ENCODE measurements around the gene CIDEA.

The CIDEA gene

DNA sequence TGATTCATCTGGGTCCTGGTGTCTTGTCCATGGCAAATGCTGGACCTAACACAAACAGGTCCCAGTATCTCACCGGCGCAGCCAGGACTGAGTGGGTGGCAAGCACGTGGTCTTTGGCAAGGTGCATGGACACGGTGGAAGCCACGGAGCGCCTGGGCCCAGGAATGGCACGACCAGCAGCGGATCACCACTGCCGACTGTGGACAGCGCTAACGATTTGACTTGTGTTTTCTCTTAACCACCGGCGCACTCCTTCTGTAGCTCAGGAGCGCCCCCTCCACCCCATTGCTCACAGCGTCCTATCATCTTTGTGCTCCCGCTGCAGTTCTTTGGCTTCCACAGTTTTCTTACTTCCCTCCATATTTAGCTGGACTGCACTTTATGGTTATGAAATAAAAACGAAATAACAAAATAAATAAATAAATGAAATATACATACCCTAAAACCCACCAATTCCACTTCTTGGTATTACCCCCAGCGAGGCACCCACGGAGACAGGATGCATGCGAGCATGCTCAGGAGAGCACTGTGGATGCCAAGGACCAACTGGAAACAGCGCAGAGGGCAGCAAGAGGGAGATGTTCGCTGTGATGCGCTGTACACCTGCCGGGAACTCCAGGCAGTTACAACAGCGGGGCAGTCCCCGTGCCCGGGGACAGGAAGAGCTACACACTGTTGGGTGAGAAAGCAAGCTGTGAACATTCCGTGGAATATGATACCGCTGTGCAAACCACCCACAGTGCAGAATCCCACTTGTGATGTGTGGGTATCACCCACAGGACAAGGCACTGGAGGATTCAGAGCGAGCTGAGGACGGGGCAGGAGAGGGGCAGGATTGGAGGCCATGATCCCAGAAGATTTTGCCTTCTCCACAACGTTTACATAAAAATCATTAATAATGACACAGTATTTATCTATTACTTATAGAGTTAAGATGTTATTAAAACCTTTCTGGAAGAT, 7.0 kb upstream of the CIDEA start:
- Histone ChIP-seq H3K4me3 (ENCODE audit: low read depth in 1 of 2, low read length in 1 of 2) (no peak overlapping the region), H3K4me1 (ENCODE audit: control insufficient read depth in 1 of 2, insufficient read depth in 1 of 2, low read depth in 1 of 2, low read length in 1 of 2) (no peaks in the 10 kb centered on the region), H3K9me3 (no peaks in the 10 kb centered on the region), H3K27ac (no peak overlapping the region), H3K27me3 (peaks cover 60% of the 10 kb centered on the region), H3K36me3 (no peaks in the 10 kb centered on the region)
- TF ChIP-seq, protein P1, sequence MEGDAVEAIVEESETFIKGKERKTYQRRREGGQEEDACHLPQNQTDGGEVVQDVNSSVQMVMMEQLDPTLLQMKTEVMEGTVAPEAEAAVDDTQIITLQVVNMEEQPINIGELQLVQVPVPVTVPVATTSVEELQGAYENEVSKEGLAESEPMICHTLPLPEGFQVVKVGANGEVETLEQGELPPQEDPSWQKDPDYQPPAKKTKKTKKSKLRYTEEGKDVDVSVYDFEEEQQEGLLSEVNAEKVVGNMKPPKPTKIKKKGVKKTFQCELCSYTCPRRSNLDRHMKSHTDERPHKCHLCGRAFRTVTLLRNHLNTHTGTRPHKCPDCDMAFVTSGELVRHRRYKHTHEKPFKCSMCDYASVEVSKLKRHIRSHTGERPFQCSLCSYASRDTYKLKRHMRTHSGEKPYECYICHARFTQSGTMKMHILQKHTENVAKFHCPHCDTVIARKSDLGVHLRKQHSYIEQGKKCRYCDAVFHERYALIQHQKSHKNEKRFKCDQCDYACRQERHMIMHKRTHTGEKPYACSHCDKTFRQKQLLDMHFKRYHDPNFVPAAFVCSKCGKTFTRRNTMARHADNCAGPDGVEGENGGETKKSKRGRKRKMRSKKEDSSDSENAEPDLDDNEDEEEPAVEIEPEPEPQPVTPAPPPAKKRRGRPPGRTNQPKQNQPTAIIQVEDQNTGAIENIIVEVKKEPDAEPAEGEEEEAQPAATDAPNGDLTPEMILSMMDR (IDR thresholded peaks at IDR 0.05) = no peak

DNA sequence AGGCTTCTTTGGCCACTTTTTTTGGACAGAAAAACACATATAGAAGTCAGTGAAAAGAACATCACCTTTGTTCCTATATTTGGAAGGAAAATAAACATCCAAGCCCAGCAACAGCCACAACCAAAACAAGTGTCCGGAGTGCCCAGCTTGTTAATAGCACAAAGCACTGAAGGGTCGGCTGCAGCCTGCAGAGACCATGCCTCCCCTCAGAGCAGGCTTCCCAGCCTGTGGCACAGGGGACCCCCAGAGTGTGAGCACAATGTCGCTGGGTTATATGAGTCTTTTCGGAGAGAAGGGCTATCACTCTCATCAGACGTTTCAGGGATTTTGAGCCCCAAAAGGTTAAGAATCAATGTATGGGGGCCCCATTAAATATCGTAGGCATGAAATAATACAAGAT, 6.2 kb upstream of the CIDEA start:
- H3K4me1 ChIP-seq (ENCODE audit: control insufficient read depth in 1 of 2, insufficient read depth in 1 of 2, low read depth in 1 of 2, low read length in 1 of 2) = no peaks in the 10 kb centered on the region
- H3K9me3 ChIP-seq = no peaks in the 10 kb centered on the region
- peaks cover 68% of the 10 kb centered on the region for H3K27me3 ChIP-seq
- TF ChIP-seq, protein P1 (IDR thresholded peaks at IDR 0.05) = no peak
- H3K4me3 ChIP-seq (ENCODE audit: low read depth in 1 of 2, low read length in 1 of 2) = no peak overlapping the region
- no peak overlapping the region for H3K27ac ChIP-seq
- H3K36me3 ChIP-seq = no peaks in the 10 kb centered on the region

DNA sequence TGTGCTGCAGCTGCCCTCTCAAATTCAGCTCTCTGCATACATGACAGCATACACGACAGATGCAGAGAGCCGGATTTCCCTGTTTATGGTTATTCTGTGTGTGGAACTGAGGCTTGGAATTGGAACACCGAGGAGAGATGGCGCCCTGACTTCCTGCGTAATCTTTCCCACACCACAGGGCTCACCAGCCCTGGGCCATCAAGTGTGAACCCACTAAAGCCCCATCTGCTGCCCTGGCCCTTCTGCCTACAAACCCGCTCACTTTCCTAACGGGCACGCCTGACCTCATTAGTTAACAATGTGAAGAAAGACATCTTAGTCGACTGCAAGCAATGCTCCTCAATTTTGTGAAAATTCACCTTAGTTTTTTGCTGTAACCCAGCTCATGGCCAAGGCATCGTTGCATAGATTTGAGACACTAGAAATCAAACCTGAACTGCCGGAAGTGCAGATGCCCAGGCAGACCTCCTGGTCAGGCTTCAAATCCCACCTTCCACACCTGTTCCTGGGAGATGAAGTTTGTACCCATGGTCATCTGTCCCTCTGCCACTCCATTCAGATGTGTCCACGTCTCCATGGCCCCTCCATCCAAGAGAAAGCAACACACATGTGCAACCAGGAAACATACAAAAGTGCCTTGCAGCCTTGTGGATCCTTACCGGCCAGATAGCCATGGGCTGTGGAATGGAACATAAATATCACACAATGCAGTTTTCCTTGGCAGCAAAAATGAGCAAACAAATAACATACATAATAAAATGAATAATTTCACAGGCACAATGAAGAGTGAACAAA, 5.0 kb upstream of the CIDEA start:
- H3K4me1 ChIP-seq (ENCODE audit: control insufficient read depth in 1 of 2, insufficient read depth in 1 of 2, low read depth in 1 of 2, low read length in 1 of 2) = no peaks in the 10 kb centered on the region
- H3K36me3 ChIP-seq = no peaks in the 10 kb centered on the region
- no peak overlapping the region for H3K4me3 ChIP-seq (ENCODE audit: low read depth in 1 of 2, low read length in 1 of 2)
- no peaks in the 10 kb centered on the region for H3K9me3 ChIP-seq
- H3K27ac ChIP-seq = no peak overlapping the region
- H3K27me3 ChIP-seq = peaks cover 80% of the 10 kb centered on the region
- TF ChIP-seq, protein P1 (IDR thresholded peaks at IDR 0.05) = no peak

DNA sequence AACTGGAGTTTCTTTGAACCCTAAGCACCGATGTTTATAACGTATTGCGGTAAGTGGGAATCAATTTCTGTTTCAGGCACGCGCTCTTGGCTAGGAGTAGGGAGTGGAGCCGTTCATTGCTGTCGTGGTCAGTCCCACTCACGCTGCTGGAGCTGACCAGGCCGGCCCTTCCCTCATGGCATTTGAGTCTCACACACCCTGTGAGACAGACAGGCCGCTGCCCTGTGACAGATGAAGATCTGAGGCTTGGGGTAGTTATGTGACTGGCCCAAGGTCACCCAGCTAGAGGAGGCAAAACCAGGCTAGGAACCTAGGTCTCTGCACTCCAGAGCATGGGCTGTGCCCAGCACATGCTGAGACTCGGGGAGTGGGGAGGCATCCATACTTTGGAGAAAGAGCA, 2.9 kb upstream of the CIDEA start:
- Histone ChIP-seq H3K9me3 (no peaks in the 10 kb centered on the region), H3K27me3 (peaks cover 92% of the 10 kb centered on the region), H3K4me3 (ENCODE audit: low read depth in 1 of 2, low read length in 1 of 2) (no peak overlapping the region), H3K4me1 (ENCODE audit: control insufficient read depth in 1 of 2, insufficient read depth in 1 of 2, low read depth in 1 of 2, low read length in 1 of 2) (no peaks in the 10 kb centered on the region), H3K36me3 (no peaks in the 10 kb centered on the region), H3K27ac (no peak overlapping the region)
- TF ChIP-seq, protein P1 (IDR thresholded peaks at IDR 0.05) = no peak

DNA sequence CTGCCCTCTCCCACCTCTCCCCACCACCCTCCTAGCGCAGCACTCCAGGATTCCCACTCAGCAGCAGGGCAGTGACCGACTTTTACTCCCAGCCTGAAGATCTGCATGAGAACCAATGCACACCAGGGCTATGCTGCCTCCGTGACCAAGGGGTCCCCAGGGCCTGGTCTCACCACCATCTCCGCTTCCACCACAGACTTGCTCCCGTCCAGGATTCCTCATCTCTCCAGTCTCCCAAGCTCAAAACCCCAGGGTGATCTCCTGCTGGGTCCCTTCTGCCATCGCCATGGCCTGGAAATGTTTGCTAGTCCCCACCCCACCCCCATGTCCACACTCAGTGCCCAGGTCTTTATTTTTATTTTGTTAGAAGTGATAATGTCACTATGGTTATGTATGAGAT, 2.1 kb upstream of the CIDEA start:
- Histone ChIP-seq H3K27me3 (peaks cover 92% of the 10 kb centered on the region), H3K36me3 (no peaks in the 10 kb centered on the region)
- TF ChIP-seq, protein P1 (IDR thresholded peaks at IDR 0.05) = no peak

More for the DNA sequence above, 2.1 kb upstream of the CIDEA start:
- H3K4me1 ChIP-seq (ENCODE audit: control insufficient read depth in 1 of 2, insufficient read depth in 1 of 2, low read depth in 1 of 2, low read length in 1 of 2) = no peaks in the 10 kb centered on the region
- no peaks in the 10 kb centered on the region for H3K9me3 ChIP-seq
- no peak overlapping the region for H3K4me3 ChIP-seq (ENCODE audit: low read depth in 1 of 2, low read length in 1 of 2)
- no peak overlapping the region for H3K27ac ChIP-seq

Measured in neutrophil (primary cell).